ENCODE data around the gene TAS1R3. TPM values are rescaled to one million over a fixed set of nuclear protein-coding genes. Genes with fewer than 3 reads are reported as not detected.

Gene TAS1R3
- total RNA-seq, 3 donors from 2014 or later, result 0.15 to 0.29 (median 0.19) TPM

- Mint-ChIP-seq H3K4me1 (ENCODE audit: low read depth) (peaks cover 23% of the 10 kb centered on the region), H3K4me3 (peak within 1 kb of the TSS; percentile 89), H3K9me3 (no peaks in the 10 kb centered on the region), H3K36me3 (ENCODE audit: insufficient read depth) (peaks cover 2% of the 10 kb centered on the region), H3K27me3 (ENCODE audit: low read depth) (no peaks in the 10 kb centered on the region)
- ATAC-seq, result peak; percentile 96 to 97
- peak; percentile 92 for DNase-seq
These were observed 44.0 kb downstream of the TAS1R3 start, which contains the start of gene AURKAIP1 for GRCh38 chr1:1374929-1375662. Gene AURKAIP1 (minus strand): TSS chr1:1375207. CDS start chr1:1374756, 451 bp downstream.

DNA sequence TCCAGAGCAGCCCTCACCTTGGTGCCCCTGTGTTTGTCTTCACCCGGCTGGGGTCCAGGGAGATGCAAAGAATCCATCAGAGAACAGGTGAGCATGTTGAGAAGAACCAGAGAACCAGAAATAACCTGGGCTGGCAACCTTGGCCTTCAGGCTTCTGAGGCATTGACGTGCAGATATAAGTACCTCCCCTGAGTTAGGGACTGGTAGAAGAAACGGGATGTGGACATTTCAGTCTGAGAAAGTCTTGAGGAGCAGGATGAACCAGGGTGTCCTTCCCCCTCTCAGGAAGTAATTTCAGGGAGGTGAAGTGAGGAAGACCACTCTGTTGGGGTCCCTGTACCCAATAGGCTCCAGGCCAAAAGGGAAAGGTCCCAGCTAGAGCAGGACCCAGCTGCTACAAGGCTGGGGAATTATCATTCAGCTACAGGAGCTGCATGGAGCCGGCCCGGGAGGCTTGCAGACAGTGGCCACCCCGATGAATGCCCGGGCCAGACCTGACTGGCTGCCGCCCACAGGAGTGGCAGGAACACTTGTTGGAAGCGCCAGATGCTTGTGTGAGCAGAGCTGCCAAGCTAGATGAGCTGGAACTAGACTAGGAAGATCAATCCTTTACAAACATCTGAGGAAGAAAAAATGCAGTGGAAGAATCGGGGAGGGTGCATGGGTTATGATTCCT, 45.6 kb downstream of the TAS1R3 start:
- peak overlapping the region; percentile 66 for H3K4me3 Mint-ChIP-seq
- H3K36me3 Mint-ChIP-seq (ENCODE audit: insufficient read depth), result peaks cover 2% of the 10 kb centered on the region
- no peak for ATAC-seq
- no peaks in the 10 kb centered on the region for H3K27me3 Mint-ChIP-seq (ENCODE audit: low read depth)
- no peak for DNase-seq
- H3K4me1 Mint-ChIP-seq (ENCODE audit: low read depth), result peaks cover 19% of the 10 kb centered on the region
- no peaks in the 10 kb centered on the region for H3K9me3 Mint-ChIP-seq

- H3K27me3 Mint-ChIP-seq (ENCODE audit: low read depth), result no peaks in the 10 kb centered on the region
- H3K36me3 Mint-ChIP-seq (ENCODE audit: insufficient read depth), result peaks cover 2% of the 10 kb centered on the region
- DNase-seq, result no peak
- no peak for ATAC-seq
- peaks cover 13% of the 10 kb centered on the region for H3K4me1 Mint-ChIP-seq (ENCODE audit: low read depth)
- H3K9me3 Mint-ChIP-seq, result no peaks in the 10 kb centered on the region
- no peak overlapping the region for H3K4me3 Mint-ChIP-seq
These were observed 46.6 kb downstream of the TAS1R3 start for GRCh38 chr1:1377540-1378205.

- Mint-ChIP-seq H3K27me3 (ENCODE audit: low read depth) (no peaks in the 10 kb centered on the region), H3K4me1 (ENCODE audit: low read depth) (no peaks in the 10 kb centered on the region), H3K36me3 (ENCODE audit: insufficient read depth) (no peaks in the 10 kb centered on the region), H3K4me3 (no peak overlapping the region), H3K9me3 (no peaks in the 10 kb centered on the region)
- no peak for ATAC-seq
- no peak for DNase-seq
These were observed 49.8 kb downstream of the TAS1R3 start for GRCh38 chr1:1380860-1381259.

DNA sequence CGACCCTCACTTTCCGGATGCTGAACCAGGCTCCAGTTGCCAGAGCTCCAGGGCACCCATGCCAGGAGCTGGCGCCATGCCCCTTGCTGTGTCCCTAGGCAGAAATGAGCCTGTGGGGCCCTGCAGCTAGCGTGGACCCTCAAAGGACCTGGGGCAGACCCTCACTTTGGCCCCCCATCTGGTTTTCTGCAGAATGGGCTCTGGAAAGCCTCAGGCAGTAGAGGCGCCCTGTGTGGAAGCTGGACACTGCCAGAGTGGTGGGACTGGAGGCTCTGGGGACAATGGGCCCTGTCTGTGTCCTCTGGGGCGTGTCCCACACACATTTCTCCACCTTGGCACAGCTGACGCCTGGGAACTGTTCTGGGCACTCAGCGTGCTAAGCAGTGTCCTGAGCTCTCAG, 50.2 kb downstream of the TAS1R3 start:
- Mint-ChIP-seq H3K4me1 (ENCODE audit: low read depth) (no peaks in the 10 kb centered on the region), H3K27me3 (ENCODE audit: low read depth) (no peaks in the 10 kb centered on the region), H3K9me3 (no peaks in the 10 kb centered on the region), H3K36me3 (ENCODE audit: insufficient read depth) (peaks cover 4% of the 10 kb centered on the region), H3K4me3 (no peak overlapping the region)
- DNase-seq (no peak), ATAC-seq (no peak)

Other genes starting within 250 kb of the TAS1R3 start
- 10 to 100 TPM; 22.3 to 27.6 (median 26.8) TPM for gene C1orf159, start 215.2 kb upstream of the TAS1R3 start, total RNA-seq
- not detected for gene TTLL10, start 157.4 kb upstream of the TAS1R3 start, total RNA-seq
- 100 to 1,000 TPM; 102 to 212 (median 155) TPM for gene TNFRSF18, start 124.7 kb upstream of the TAS1R3 start, total RNA-seq
- gene TNFRSF4, start 117.1 kb upstream of the TAS1R3 start, total RNA-seq, result 100 to 1,000 TPM; 480 to 735 (median 495) TPM
- gene SDF4, start 99.3 kb upstream of the TAS1R3 start, total RNA-seq, result 100 to 1,000 TPM; 191 to 242 (median 193) TPM
- gene B3GALT6, start 99.0 kb upstream of the TAS1R3 start, total RNA-seq, result 10 to 100 TPM; 38.0 to 40.8 (median 39.0) TPM
- 1 to 10 TPM; 1.6 to 2.2 (median 2.1) TPM for gene C1QTNF12, start 84.6 kb upstream of the TAS1R3 start, total RNA-seq
- gene UBE2J2, start 57.4 kb upstream of the TAS1R3 start, total RNA-seq, result 10 to 100 TPM; 89.3 to 93.6 (median 91.2) TPM
- 1 to 10 TPM; 2.8 to 3.9 (median 3.2) TPM for gene SCNN1D, start 50.8 kb upstream of the TAS1R3 start, total RNA-seq
- gene ACAP3, start 23.4 kb upstream of the TAS1R3 start, total RNA-seq, result 10 to 100 TPM; 28.4 to 37.6 (median 30.1) TPM
- 10 to 100 TPM; 38.9 to 40.7 (median 39.5) TPM for gene PUSL1, start 22.7 kb upstream of the TAS1R3 start, total RNA-seq
- 100 to 1,000 TPM; 164 to 181 (median 172) TPM for gene INTS11, start 6.6 kb upstream of the TAS1R3 start, total RNA-seq
- gene CPTP, start 6.5 kb upstream of the TAS1R3 start, total RNA-seq, result 10 to 100 TPM; 16.0 to 18.4 (median 18.1) TPM
- gene DVL1, start 18.1 kb downstream of the TAS1R3 start, total RNA-seq, result 10 to 100 TPM; 70.7 to 74.6 (median 72.1) TPM
- gene MXRA8, start 27.3 kb downstream of the TAS1R3 start, total RNA-seq, result under 1 TPM; 0.41 to 0.53 (median 0.47) TPM
- 100 to 1,000 TPM; 218 to 244 (median 220) TPM for gene AURKAIP1, start 43.9 kb downstream of the TAS1R3 start, total RNA-seq
- 100 to 1,000 TPM; 112 to 127 (median 118) TPM for gene CCNL2, start 68.1 kb downstream of the TAS1R3 start, total RNA-seq
- 100 to 1,000 TPM; 254 to 300 (median 271) TPM for gene MRPL20, start 76.0 kb downstream of the TAS1R3 start, total RNA-seq
- gene ANKRD65, start 90.0 kb downstream of the TAS1R3 start, total RNA-seq, result under 1 TPM in 1 of 3 donors, not detected in 2; 0.15 TPM
- gene VWA1, start 104.4 kb downstream of the TAS1R3 start, total RNA-seq, result under 1 TPM; 0.18 to 0.58 (median 0.19) TPM
- gene ATAD3C, start 118.4 kb downstream of the TAS1R3 start, total RNA-seq, result 1 to 10 TPM in 1 of 3 donors, under 1 TPM in 2; 0.33 to 1.1 (median 0.74) TPM
- gene ATAD3B, start 140.5 kb downstream of the TAS1R3 start, total RNA-seq, result 100 to 1,000 TPM; 193 to 208 (median 194) TPM
- gene ATAD3A, start 180.9 kb downstream of the TAS1R3 start, total RNA-seq, result 100 to 1,000 TPM; 151 to 180 (median 154) TPM
- gene TMEM240, start 209.3 kb downstream of the TAS1R3 start, total RNA-seq, result under 1 TPM in 2 of 3 donors, not detected in 1; 0.46 to 0.63 TPM
- 100 to 1,000 TPM; 142 to 170 (median 148) TPM for gene SSU72, start 243.6 kb downstream of the TAS1R3 start, total RNA-seq